Measurements from ENCODE around the gene KLHL3.

GRCh38 chr5:137750436-137750835, 14.5 kb upstream of the KLHL3 start:
- TF ChIP-seq CTCF (IDR thresholded peaks at IDR 0.05) (no peak), PRDM15 (CRISPR knock-in tag; IDR thresholded peaks at IDR 0.05) (no peak), SOX15 (CRISPR knock-in tag; IDR thresholded peaks at IDR 0.05) (no peak), MXD4 (CRISPR knock-in tag; IDR thresholded peaks at IDR 0.05; ENCODE audit: borderline replicate concordance) (no peak), NR1H2 (CRISPR knock-in tag; IDR thresholded peaks at IDR 0.05) (no peak), PREB (CRISPR knock-in tag; IDR thresholded peaks at IDR 0.05; ENCODE audit: borderline replicate concordance) (no peak), NR3C1 (CRISPR knock-in tag; conservative IDR thresholded peaks at IDR 0.05; ENCODE audit: low read depth) (no peak), MAX (CRISPR knock-in tag; IDR thresholded peaks at IDR 0.05) (no peak), ZNF232 (CRISPR knock-in tag; IDR thresholded peaks at IDR 0.05) (no peak), ZBTB21 (CRISPR knock-in tag; IDR thresholded peaks at IDR 0.05; ENCODE audit: borderline replicate concordance) (no peak), HMGXB4 (CRISPR knock-in tag; IDR thresholded peaks at IDR 0.05) (no peak), FOXP4 (CRISPR knock-in tag; IDR thresholded peaks at IDR 0.05) (no peak), USF2 (CRISPR knock-in tag; IDR thresholded peaks at IDR 0.05) (no peak), JUN (CRISPR knock-in tag; IDR thresholded peaks at IDR 0.05) (no peak)
